Measurements from ENCODE around the gene RPS6KA2. TPM values are rescaled to one million over a fixed set of nuclear protein-coding genes. Genes with fewer than 3 reads are reported as not detected.

The RPS6KA2 gene
- 198 and 224 TPM in 2 replicates for total RNA-seq

DNA sequence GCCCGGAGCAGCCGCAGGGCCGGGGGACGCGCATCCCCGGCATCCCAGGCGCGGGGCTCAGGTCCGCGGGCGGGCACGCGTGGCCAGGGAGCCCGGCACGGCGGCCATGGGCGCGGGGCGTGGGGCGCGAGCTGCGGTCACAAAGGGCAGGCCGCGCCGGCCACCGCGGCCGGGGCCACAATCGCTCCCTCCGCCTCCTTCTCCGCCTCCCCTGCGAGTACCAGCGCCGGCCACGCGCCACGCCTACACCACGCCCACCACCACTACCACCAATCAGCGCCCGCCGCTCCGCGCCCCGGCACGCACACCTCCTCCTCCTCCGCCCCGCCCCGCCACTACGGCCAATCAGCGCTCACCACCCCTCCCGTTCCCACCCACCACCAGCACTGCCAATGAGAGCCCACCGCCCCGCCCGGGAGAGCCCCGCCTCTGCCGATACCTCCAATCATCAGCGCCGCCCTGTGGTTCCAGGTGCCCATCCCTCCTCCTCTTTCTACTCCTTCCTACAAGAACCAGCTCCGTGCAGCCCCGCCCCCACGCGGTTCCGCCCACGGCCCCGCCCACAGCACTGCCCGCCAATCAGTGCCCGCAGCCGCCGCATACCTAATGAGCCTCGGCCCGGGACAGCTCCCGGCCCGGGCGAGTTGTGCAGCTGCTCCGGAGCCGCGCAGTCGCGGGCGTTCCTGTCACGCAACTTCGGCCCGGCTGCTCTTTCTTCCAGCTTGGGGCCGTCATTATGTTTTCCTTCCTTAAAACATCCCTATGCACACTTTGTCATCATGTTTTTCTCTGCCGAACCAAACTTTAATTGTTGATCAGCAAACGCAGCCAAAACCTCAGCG, at the start of gene RPS6KA2:
RPS6KA2 (minus strand) TSS at position 219 of the 842 bp plus-strand sequence. CDS start 232 bp downstream, outside the sequence.

DNA sequence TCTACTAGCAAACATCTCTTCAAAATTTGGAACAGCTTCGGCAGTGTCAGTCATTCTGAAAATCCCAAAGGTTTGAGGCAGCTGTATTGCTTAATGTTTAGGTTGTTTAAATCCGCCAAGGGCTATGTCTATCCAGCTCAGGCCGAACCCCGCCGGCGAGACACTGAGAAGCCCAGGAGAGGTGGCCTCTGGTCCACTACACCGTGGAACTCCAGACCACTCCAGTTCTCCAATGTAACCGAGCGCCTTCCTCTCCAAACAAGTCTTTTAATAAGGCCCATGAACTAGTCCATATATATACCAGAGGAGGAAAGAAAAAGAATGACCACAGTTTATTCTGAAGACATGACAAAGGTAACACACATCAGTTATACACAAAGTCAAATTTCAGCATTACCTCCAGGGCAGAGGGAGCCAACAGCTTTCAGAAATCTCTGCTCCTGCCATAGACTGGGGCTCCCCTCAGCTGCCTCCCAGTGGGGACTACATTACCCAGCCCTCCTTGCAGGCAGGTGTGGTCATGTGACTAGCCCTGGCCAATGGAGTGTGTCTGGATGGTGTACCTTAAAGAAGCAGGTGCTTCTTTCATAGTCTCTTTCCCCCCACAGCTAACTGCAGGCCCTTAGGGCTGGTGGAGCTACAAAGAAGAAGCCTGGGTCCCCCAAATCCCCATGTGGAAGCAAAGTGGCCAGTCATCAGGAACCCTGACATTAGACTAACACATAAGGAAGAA, 40.5 kb downstream of the RPS6KA2 start, which contains the start of gene RAMACL:
RAMACL (minus strand) TSS at position 255 of the 733 bp plus-strand sequence; CDS start at position 54, 201 bp downstream.

DNA sequence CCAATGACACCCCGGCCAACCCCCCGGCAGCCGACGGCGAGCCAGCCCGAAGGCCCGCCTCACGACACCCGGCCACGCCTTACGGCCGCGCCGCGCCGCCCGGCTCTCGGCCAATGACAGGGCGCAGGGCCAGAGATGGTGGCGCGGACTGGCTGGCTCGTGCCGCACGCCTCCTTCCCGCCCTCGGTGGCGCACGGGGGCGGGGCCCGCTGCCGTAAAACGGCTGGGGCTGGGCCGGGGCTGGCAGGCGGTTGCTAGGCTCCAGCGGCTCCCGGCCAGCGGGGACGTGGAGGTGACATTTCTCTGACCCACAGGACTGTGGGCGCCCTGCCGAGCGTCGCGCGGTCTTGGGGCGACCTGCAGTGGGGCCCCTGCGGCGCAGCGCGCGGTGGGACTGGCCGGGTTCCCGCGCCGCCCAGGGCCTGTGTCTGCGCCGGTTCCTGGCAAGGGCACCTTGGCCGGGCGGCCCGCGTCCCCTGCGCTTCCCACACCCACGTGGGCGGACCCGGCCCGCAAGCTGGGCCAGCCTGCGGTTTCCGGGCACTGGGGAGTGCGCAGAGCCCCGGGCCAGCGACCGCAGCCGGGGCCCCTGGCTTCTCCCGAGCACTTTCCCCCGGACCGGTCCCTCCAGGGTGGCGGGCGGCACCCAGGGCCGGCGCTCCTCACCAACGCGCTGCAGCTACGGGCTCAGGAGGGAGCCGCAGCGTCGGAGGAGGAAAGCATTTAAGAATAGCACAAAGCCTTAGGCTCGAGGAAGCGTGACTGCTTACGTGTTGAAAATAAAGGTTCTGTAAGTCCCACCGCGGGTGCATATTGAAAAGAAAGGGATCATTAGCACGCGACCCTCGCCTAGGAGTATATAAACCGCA, 243.9 kb downstream of the RPS6KA2 start, which contains the start of gene MPC1:
MPC1 (minus strand) TSS at position 8 of the 869 bp plus-strand sequence. CDS start 64 bp downstream, outside the sequence.

Other genes with a start within 250 kb of the RPS6KA2 start
- gene MPC1, start 244.3 kb downstream of the RPS6KA2 start, total RNA-seq, result 22.4 and 28.4 TPM in 2 replicates
- 2.1 and 3.2 TPM in 2 replicates for gene RAMACL, start 40.6 kb downstream of the RPS6KA2 start, total RNA-seq